HG03064 (cell line): ENCODE measurements around the gene MTRF1L.
"Not testable (repeated sequence)": the region's sequence is repeated elsewhere in the genome, so short reads cannot be mapped to it uniquely, and the experiment has no call there.

Source experiments
- ATAC-seq: cut with Tn5 transposase; IDR thresholded peaks from one replicate; pipeline ENCODE4 v1.9.1; 2021; ENCODE audit warnings: low read depth; ENCODE audit not compliant: unreplicated experiment

The MTRF1L gene

GRCh38 chr6:152975204-152975915 is 27.1 kb downstream of the MTRF1L start:
- no peak for ATAC-seq

GRCh38 chr6:152973916-152974315 is 28.6 kb downstream of the MTRF1L start:
- ATAC-seq: no peak

- no peak for ATAC-seq
Observed at GRCh38 chr6:152969688-152970418, 32.7 kb downstream of the MTRF1L start.

- ATAC-seq: not testable (repeated sequence)
Observed at GRCh38 chr6:152966168-152966894, 36.2 kb downstream of the MTRF1L start.

DNA sequence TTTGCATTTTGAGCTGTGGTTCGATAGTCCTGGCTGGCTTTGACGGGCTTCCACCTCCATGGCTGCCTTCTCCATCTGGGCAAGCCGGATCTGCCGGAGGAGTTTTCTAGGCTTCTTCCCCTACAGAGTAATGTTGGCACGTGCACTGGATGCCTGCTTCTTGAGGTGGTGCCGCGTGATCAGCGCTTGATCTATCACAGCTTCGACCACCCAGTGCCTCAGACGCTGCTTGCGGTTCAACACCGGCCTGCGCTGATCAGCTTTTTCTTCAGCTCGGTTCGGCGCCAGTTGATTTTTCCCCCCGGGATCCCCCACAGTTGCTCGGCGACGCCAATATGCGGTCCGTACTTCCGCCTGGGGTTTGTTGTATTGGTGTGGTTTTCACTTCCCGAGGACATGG is 43.2 kb downstream of the MTRF1L start:
- no peak for ATAC-seq

DNA sequence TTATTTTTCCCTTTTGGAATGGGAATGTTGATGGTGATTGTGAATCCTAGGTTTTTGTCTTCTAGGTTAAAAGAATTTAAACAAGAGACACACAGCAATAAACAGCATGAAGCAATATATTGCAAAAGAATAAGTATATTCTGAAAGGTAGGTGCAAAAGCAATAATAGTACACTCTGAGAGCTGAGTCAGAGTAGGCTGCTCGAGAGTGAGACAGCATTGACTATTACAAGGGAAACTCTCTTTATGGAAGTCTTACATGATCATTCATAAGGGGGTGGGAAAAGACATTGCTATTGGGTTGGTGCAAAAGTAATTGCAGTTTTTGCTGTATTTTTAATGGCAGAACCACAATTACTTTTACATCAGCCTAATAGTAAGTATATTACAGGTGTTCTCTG is 44.7 kb downstream of the MTRF1L start:
- ATAC-seq: no peak

- no peak for ATAC-seq
Observed at GRCh38 chr6:152954443-152954842, 48.1 kb downstream of the MTRF1L start.

- ATAC-seq: no peak
Observed at GRCh38 chr6:152952866-152953509, 49.5 kb downstream of the MTRF1L start.

- ATAC-seq: no peak
Observed at GRCh38 chr6:152952045-152952444, 50.5 kb downstream of the MTRF1L start.

GRCh38 chr6:152950240-152950639 is 52.3 kb downstream of the MTRF1L start:
- no peak for ATAC-seq

- peak; percentile 75 for ATAC-seq
Observed at GRCh38 chr6:152948150-152948768, 54.2 kb downstream of the MTRF1L start.

DNA sequence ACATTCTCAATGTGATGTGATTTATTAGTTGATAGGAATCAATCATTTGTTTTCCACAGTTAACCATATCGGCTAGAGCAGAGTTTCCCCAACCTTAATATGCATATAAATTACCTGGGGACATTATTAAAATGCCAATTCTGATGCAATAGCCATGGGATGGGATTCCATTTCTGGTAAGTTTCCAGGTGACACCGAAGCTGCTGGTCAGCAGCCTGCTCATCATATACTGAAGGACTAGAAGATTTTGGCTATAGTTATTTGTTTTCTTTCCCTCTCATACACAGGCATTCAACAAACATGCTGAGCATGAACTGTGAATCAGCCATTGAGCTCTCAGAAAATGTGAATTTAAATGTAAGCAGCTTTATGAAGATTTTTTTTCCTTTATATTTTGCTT is 55.5 kb downstream of the MTRF1L start:
- no peak for ATAC-seq

- ATAC-seq: no peak
Observed at GRCh38 chr6:152946484-152946883, 56.0 kb downstream of the MTRF1L start.

- ATAC-seq: no peak
Observed at GRCh38 chr6:152943260-152943897, 59.1 kb downstream of the MTRF1L start.

- ATAC-seq: no peak
Observed at GRCh38 chr6:152942319-152942869, 60.1 kb downstream of the MTRF1L start.

DNA sequence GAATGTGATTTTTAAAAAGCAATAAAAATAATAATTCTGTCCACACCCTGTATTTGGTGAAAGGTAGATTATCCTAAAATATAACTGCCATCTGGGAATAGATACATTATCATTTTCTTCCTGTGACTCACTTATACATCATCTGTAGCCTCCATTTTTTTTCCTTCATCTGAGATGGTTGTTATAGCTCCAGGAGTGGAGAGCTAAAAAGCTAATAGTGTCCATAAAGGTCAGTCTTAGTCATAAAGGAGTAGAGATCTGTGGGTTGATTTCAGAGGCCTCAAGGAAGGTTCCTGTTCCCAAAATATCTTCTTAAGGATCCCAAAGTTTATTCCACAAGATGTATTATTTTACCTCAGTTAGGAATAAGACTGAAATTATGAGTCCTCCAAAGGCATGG is 60.8 kb downstream of the MTRF1L start:
- ATAC-seq: no peak
